Measurements from ENCODE around the gene SLC37A1. TPM values are rescaled to one million over a fixed set of nuclear protein-coding genes. Genes with fewer than 3 reads are reported as not detected.

SLC37A1 gene
- total RNA-seq, 1 experiment from 2014 or later: 23.5 TPM

- H3F3A ChIP-seq (ENCODE audit: insufficient read depth, low read depth): 0 out of 2 replicates have a peak, but pooled peaks cover 5% of the 10 kb centered on the region
- no TSS peak for BruUV-seq (replicated peaks)
- no peaks in the 10 kb centered on the region for H3K4me1 ChIP-seq (replicated peaks; ENCODE audit: insufficient read depth)
- ChIA-PET CTCF (no interaction called here), POLR2A (ENCODE audit: unreplicated experiment) (no interaction called here)
- H2AFZ ChIP-seq: no peak overlapping the region
- H3K9me3 ChIP-seq (ENCODE audit: insufficient read depth, low read depth): no peaks in the 10 kb centered on the region
- H3K4me2 ChIP-seq: no peak overlapping the region
- intact Hi-C loops (cut with micrococcal nuclease; ENCODE audit: unreplicated experiment): no loop called here
- no peaks in the 10 kb centered on the region for H3K79me2 ChIP-seq (ENCODE audit: low read depth)
- H3K36me3 ChIP-seq (ENCODE audit: low read depth): no peaks in the 10 kb centered on the region
- DNase-seq: no peak
- no peaks in the 10 kb centered on the region for H4K20me1 ChIP-seq (ENCODE audit: insufficient read depth)
- no peak overlapping the region for H3K4me3 ChIP-seq
- no peak overlapping the region for H3K27ac ChIP-seq
- no peaks in the 10 kb centered on the region for H3K9me2 ChIP-seq (ENCODE audit: insufficient read depth)
- TF ChIP-seq EZH2 (IDR thresholded peaks at IDR 0.05; ENCODE audit: low read depth): no peak
- TF ChIP-seq CTCF (conservative IDR thresholded peaks at IDR 0.05): no peak
- H3K27me3 ChIP-seq (ENCODE audit: insufficient read depth, low read depth): no peaks in the 10 kb centered on the region
These were observed 56.7 kb downstream of the SLC37A1 start for GRCh38 chr21:42570362-42570761.

- no peak for DNase-seq
These were observed 57.3 kb downstream of the SLC37A1 start for GRCh38 chr21:42570841-42571387.

GRCh38 chr21:42571391-42572150 lies 57.9 kb downstream of the SLC37A1 start:
- BruUV-seq (replicated peaks): no TSS peak
- Histone ChIP-seq H3F3A (ENCODE audit: insufficient read depth, low read depth) (0 out of 2 replicates have a peak, but pooled peaks cover 10% of the 10 kb centered on the region), H4K20me1 (ENCODE audit: insufficient read depth) (no peaks in the 10 kb centered on the region), H3K79me2 (ENCODE audit: low read depth) (no peaks in the 10 kb centered on the region), H2AFZ (no peak overlapping the region), H3K27ac (no peak overlapping the region), H3K4me3 (no peak overlapping the region), H3K4me1 (replicated peaks; ENCODE audit: insufficient read depth) (no peaks in the 10 kb centered on the region), H3K9me2 (ENCODE audit: insufficient read depth) (no peaks in the 10 kb centered on the region), H3K9me3 (ENCODE audit: insufficient read depth, low read depth) (no peaks in the 10 kb centered on the region), H3K27me3 (ENCODE audit: insufficient read depth, low read depth) (no peaks in the 10 kb centered on the region), H3K4me2 (no peak overlapping the region), H3K36me3 (ENCODE audit: low read depth) (no peaks in the 10 kb centered on the region)
- POLR2A ChIA-PET (ENCODE audit: unreplicated experiment): no interaction called here
- TF ChIP-seq CTCF (conservative IDR thresholded peaks at IDR 0.05): no peak
- CTCF ChIA-PET: no interaction called here
- DNase-seq: no peak
- intact Hi-C loops (cut with micrococcal nuclease; ENCODE audit: unreplicated experiment): no loop called here

More at GRCh38 chr21:42570841-42571387, 57.3 kb downstream of the SLC37A1 start:
- no peaks in the 10 kb centered on the region for H4K20me1 ChIP-seq (ENCODE audit: insufficient read depth)
- no peaks in the 10 kb centered on the region for H3K9me3 ChIP-seq (ENCODE audit: insufficient read depth, low read depth)
- POLR2A ChIA-PET (ENCODE audit: unreplicated experiment): no interaction called here
- H3K27ac ChIP-seq: no peak overlapping the region
- H3K9me2 ChIP-seq (ENCODE audit: insufficient read depth): no peaks in the 10 kb centered on the region
- intact Hi-C loops (cut with micrococcal nuclease; ENCODE audit: unreplicated experiment): no loop called here
- no peak overlapping the region for H3K4me3 ChIP-seq
- no peaks in the 10 kb centered on the region for H3K27me3 ChIP-seq (ENCODE audit: insufficient read depth, low read depth)
- H3K4me2 ChIP-seq: no peak overlapping the region
- H3F3A ChIP-seq (ENCODE audit: insufficient read depth, low read depth): 0 out of 2 replicates have a peak, but pooled peaks cover 10% of the 10 kb centered on the region
- H2AFZ ChIP-seq: no peak overlapping the region
- BruUV-seq (replicated peaks): no TSS peak
- CTCF ChIA-PET: no interaction called here
- no peaks in the 10 kb centered on the region for H3K79me2 ChIP-seq (ENCODE audit: low read depth)
- no peak for TF ChIP-seq EZH2 (IDR thresholded peaks at IDR 0.05; ENCODE audit: low read depth)
- no peak for TF ChIP-seq CTCF (conservative IDR thresholded peaks at IDR 0.05)
- H3K36me3 ChIP-seq (ENCODE audit: low read depth): no peaks in the 10 kb centered on the region
- no peaks in the 10 kb centered on the region for H3K4me1 ChIP-seq (replicated peaks; ENCODE audit: insufficient read depth)
